WTC11 (cell line): ENCODE results near the gene GCG. TPM values are rescaled to one million over a fixed set of nuclear protein-coding genes. Genes with fewer than 3 reads are reported as not detected.

Source experiments
- ATAC-seq: fragments of 200-7000 bp; cut with Tn5 transposase; 2 replicates; pipeline ENCODE4 v1.10.0; 2021; ENCODE audit warnings: mild to moderate bottlenecking, moderate library complexity
- CTCF ChIA-PET: fragments of 300-600 bp; sonication (Branson Sonifier 250); formaldehyde crosslinking; loops from one replicate; lab custom pipeline; 2021; ENCODE audit warnings: antibody characterized with exemption; lab: Charles Lee
- POLR2A ChIA-PET: fragments of 350-600 bp; sonication (Branson Sonifier 250); formaldehyde crosslinking; loops from one replicate; lab custom pipeline; 2021; ENCODE audit warnings: antibody characterized with exemption; lab: Charles Lee
- DNase-seq: peaks from one replicate; pipeline ENCODE4 v3.0.0; 2021; ENCODE audit warnings: low spot score
- H3K27ac Mint-ChIP-seq: 2 replicates; pipeline ENCODE4 v1.8.0; 2021; ENCODE audit warnings: mixed read lengths
- H3K27me3 Mint-ChIP-seq: 2 replicates; pipeline ENCODE4 v1.8.0; 2021; ENCODE audit warnings: low read depth, mild to moderate bottlenecking, moderate library complexity, mixed read lengths
- H3K36me3 Mint-ChIP-seq: 2 replicates; pipeline ENCODE4 v1.8.0; 2021; ENCODE audit warnings: mixed read lengths
- H3K4me1 Mint-ChIP-seq: 2 replicates; pipeline ENCODE4 v1.8.0; 2022; ENCODE audit warnings: mixed read lengths
- H3K4me3 Mint-ChIP-seq: 2 replicates; pipeline ENCODE4 v1.8.0; 2021; ENCODE audit warnings: mild to moderate bottlenecking, moderate library complexity, mixed read lengths
- H3K9me3 Mint-ChIP-seq: 2 replicates; pipeline ENCODE4 v1.8.0; 2021; ENCODE audit warnings: mixed read lengths
- AR ChIP-seq: fragments of 250-450 bp; sonication (Bioruptor Pico); IDR thresholded peaks from 2 replicates; pipeline ENCODE4 v1.9.0; 2021; ENCODE audit warnings: mild to moderate bottlenecking
- ATF1 ChIP-seq: sonication (generic); formaldehyde crosslinking; IDR thresholded peaks from 2 replicates; pipeline ENCODE4 v1.8.1; 2023; ENCODE audit warnings: mild to moderate bottlenecking, moderate library complexity, missing genetic modification reagents
- HMGA2 ChIP-seq: fragments of 250-450 bp; sonication (Bioruptor Pico); IDR thresholded peaks from 2 replicates; pipeline ENCODE4 v1.4.0; 2021; ENCODE audit warnings: mild to moderate bottlenecking, moderate library complexity
- HMGXB4 ChIP-seq: sonication (generic); formaldehyde crosslinking; IDR thresholded peaks from 2 replicates; pipeline ENCODE4 v1.8.1; 2023; ENCODE audit warnings: mild to moderate bottlenecking, moderate library complexity, missing genetic modification reagents
- NFE2L1 ChIP-seq: sonication (generic); formaldehyde crosslinking; IDR thresholded peaks from 2 replicates; pipeline ENCODE4 v1.8.1; 2023; ENCODE audit warnings: missing genetic modification reagents
- NR2C2 ChIP-seq: sonication (generic); formaldehyde crosslinking; IDR thresholded peaks from 2 replicates; pipeline ENCODE4 v1.8.0; 2022; ENCODE audit warnings: mild to moderate bottlenecking, missing genetic modification reagents
- OVOL2 ChIP-seq: fragments of 250-450 bp; sonication (Bioruptor Pico); IDR thresholded peaks from 2 replicates; pipeline ENCODE4 v1.9.0; 2021; ENCODE audit warnings: mild to moderate bottlenecking, borderline replicate concordance
- SMAD4 ChIP-seq: sonication (generic); formaldehyde crosslinking; IDR thresholded peaks from 2 replicates; pipeline ENCODE4 v1.8.0; 2022; ENCODE audit warnings: mild to moderate bottlenecking, missing genetic modification reagents
- TP53 ChIP-seq: sonication (generic); formaldehyde crosslinking; IDR thresholded peaks from 2 replicates; pipeline ENCODE4 v1.8.1; 2023; ENCODE audit warnings: mild to moderate bottlenecking, missing genetic modification reagents
- ZNF121 ChIP-seq: sonication (generic); formaldehyde crosslinking; IDR thresholded peaks from 2 replicates; pipeline ENCODE4 v1.8.0; 2023; ENCODE audit warnings: missing genetic modification reagents
- ZNF219 ChIP-seq: sonication (generic); formaldehyde crosslinking; IDR thresholded peaks from 2 replicates; pipeline ENCODE4 v1.8.0; 2023; ENCODE audit warnings: missing genetic modification reagents, mild to moderate bottlenecking, borderline replicate concordance
- ZNF263 ChIP-seq: sonication (generic); formaldehyde crosslinking; IDR thresholded peaks from 2 replicates; pipeline ENCODE4 v1.8.1; 2022; ENCODE audit warnings: low read depth, mild to moderate bottlenecking, moderate library complexity, missing genetic modification reagents
- ZNF396 ChIP-seq: fragments of 250-450 bp; sonication (Bioruptor Pico); IDR thresholded peaks from 2 replicates; pipeline ENCODE4 v1.8.0; 2021; ENCODE audit warnings: mild to moderate bottlenecking, moderate library complexity, borderline replicate concordance
- ZNF512 ChIP-seq: sonication (generic); formaldehyde crosslinking; IDR thresholded peaks from 2 replicates; pipeline ENCODE4 v1.8.1; 2022; ENCODE audit warnings: missing genetic modification reagents, borderline replicate concordance
- total RNA-seq: library from RNA; stranded (reverse); gene quantifications from 3 replicates; pipeline ENCODE4 v1.2.3, GENCODE V29; 2021
- TF ChIP-seq, protein P1 (sequence below): fragments of 250-450 bp; sonication (Bioruptor Pico); conservative IDR thresholded peaks from 2 replicates; pipeline ENCODE4 v1.9.0; 2021; ENCODE audit warnings: mild to moderate bottlenecking
- TF ChIP-seq, protein P2 (sequence below): sonication (generic); formaldehyde crosslinking; IDR thresholded peaks from 2 replicates; pipeline ENCODE4 v1.8.1; 2022; ENCODE audit warnings: mild to moderate bottlenecking, moderate library complexity, missing genetic modification reagents
- TF ChIP-seq, protein P3 (sequence below): sonication (generic); formaldehyde crosslinking; IDR thresholded peaks from 2 replicates; pipeline ENCODE4 v1.8.1; 2023; ENCODE audit warnings: mild to moderate bottlenecking, missing genetic modification reagents, moderate library complexity
- TF ChIP-seq, protein P4 (sequence below): sonication (generic); formaldehyde crosslinking; IDR thresholded peaks from 2 replicates; pipeline ENCODE4 v1.8.1; 2023; ENCODE audit warnings: mild to moderate bottlenecking, missing genetic modification reagents, moderate library complexity

The GCG gene
- total RNA-seq, 1 experiment from 2014 or later = not detected

GRCh38 chr2:162107361-162107901 lies 44.6 kb downstream of the GCG start:
- peaks cover 1% of the 10 kb centered on the region; the same call in 1 of the 2 replicates for H3K4me1 Mint-ChIP-seq
- TF ChIP-seq TP53 (CRISPR knock-in tag) (no peak), ZNF512 (CRISPR knock-in tag) (no peak), HMGA2 (CRISPR knock-in tag) (no peak), HMGXB4 (CRISPR knock-in tag) (no peak), NR2C2 (CRISPR knock-in tag) (no peak), ZNF121 (CRISPR knock-in tag) (no peak), NFE2L1 (CRISPR knock-in tag) (no peak), SMAD4 (no peak), ATF1 (no peak), ZNF263 (CRISPR knock-in tag) (no peak), AR (no peak)
- TF ChIP-seq, protein P1, sequence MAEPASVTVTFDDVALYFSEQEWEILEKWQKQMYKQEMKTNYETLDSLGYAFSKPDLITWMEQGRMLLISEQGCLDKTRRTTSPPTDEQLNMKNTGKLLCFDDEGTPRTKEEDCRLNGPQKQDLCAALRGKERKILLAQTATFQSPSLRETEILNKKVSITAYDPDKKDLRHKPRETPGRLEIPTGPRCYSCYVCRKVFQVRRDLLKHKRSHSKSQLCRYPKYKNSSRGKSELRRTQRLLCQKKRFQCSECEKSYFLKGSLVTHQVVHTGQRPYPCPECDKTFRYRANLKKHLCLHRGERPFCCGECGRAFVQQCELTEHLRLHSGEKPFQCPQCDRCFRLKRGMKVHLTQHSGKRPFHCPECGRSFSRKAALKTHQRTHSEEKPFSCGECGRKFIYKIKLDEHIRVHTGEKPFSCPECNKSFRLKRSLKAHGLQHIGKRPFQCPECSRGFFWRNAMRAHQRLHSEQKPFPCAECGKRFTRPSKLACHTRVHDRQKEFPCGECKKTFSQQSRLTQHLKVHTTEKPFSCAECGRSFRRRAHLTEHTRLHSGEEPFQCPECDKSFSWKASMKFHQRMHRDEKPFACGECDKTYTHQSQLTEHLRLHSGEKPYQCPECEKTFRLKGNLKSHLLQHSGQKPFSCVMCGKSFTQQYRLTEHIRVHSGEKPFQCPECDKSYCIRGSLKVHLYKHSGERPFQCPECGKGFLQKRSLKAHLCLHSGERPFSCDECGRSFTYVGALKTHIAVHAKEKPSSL = no peak
- TF ChIP-seq, protein P2, sequence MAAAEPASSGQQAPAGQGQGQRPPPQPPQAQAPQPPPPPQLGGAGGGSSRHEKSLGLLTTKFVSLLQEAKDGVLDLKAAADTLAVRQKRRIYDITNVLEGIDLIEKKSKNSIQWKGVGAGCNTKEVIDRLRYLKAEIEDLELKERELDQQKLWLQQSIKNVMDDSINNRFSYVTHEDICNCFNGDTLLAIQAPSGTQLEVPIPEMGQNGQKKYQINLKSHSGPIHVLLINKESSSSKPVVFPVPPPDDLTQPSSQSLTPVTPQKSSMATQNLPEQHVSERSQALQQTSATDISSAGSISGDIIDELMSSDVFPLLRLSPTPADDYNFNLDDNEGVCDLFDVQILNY = no peak
- TF ChIP-seq, all 79 proteins: peak for 0
- ChIA-PET POLR2A (no interaction called here), CTCF (no interaction called here)
- DNase-seq (no peak), ATAC-seq (no peak)
- Mint-ChIP-seq H3K9me3 (no peaks in the 10 kb centered on the region), H3K36me3 (no peaks in the 10 kb centered on the region), H3K4me3 (no peak overlapping the region), H3K27me3 (no peaks in the 10 kb centered on the region), H3K27ac (no peak overlapping the region)

- POLR2A ChIA-PET = no interaction called here
- no peak for ATAC-seq
- Mint-ChIP-seq H3K4me1 (no peaks in the 10 kb centered on the region), H3K4me3 (no peak overlapping the region), H3K27me3 (no peaks in the 10 kb centered on the region), H3K36me3 (no peaks in the 10 kb centered on the region), H3K27ac (no peak overlapping the region), H3K9me3 (no peaks in the 10 kb centered on the region)
- TF ChIP-seq, protein P3, sequence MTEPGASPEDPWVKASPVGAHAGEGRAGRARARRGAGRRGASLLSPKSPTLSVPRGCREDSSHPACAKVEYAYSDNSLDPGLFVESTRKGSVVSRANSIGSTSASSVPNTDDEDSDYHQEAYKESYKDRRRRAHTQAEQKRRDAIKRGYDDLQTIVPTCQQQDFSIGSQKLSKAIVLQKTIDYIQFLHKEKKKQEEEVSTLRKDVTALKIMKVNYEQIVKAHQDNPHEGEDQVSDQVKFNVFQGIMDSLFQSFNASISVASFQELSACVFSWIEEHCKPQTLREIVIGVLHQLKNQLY (CRISPR knock-in tag) = no peak
- TF ChIP-seq, protein P4, sequence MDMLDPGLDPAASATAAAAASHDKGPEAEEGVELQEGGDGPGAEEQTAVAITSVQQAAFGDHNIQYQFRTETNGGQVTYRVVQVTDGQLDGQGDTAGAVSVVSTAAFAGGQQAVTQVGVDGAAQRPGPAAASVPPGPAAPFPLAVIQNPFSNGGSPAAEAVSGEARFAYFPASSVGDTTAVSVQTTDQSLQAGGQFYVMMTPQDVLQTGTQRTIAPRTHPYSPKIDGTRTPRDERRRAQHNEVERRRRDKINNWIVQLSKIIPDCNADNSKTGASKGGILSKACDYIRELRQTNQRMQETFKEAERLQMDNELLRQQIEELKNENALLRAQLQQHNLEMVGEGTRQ (CRISPR knock-in tag) = no peak
- TF ChIP-seq OVOL2 (no peak), AR (no peak), ZNF219 (CRISPR knock-in tag) (no peak), ZNF396 (CRISPR knock-in tag) (no peak)
- TF ChIP-seq, all 79 proteins: peak for 0
- CTCF ChIA-PET = no interaction called here
- no peak for DNase-seq
These were observed 45.3 kb downstream of the GCG start for GRCh38 chr2:162106746-162107145.
